Activated T-cell treated with anti-CD3 and anti-CD28 coated beads, Interleukin-2, amount 50 U/mL, for 24 hours (primary cell): Measurements from ENCODE around the gene ZNF487.
"Not testable (repeated sequence)": the region's sequence is repeated elsewhere in the genome, so short reads cannot be mapped to it uniquely, and the experiment has no call there.

Experiments
- DNase-seq: peaks from one replicate; pipeline ENCODE4 v3.0.0-alpha.2; 2020
- H3K27ac Mint-ChIP-seq: 2 replicates; pipeline ENCODE4 v1.8.0; 2020; ENCODE audit warnings: mild to moderate bottlenecking, mixed read lengths
- H3K27me3 Mint-ChIP-seq: 2 replicates; pipeline ENCODE4 v1.8.0; 2020; ENCODE audit warnings: mixed read lengths
- H3K36me3 Mint-ChIP-seq: 2 replicates; pipeline ENCODE4 v1.8.0; 2020; ENCODE audit warnings: low read depth, mixed read lengths
- H3K4me1 Mint-ChIP-seq: 2 replicates; pipeline ENCODE4 v1.8.0; 2020; ENCODE audit warnings: low read depth, mixed read lengths
- H3K4me3 Mint-ChIP-seq: 2 replicates; pipeline ENCODE4 v1.8.0; 2020; ENCODE audit warnings: mild to moderate bottlenecking, moderate library complexity, mixed read lengths
- H3K9me3 Mint-ChIP-seq: 2 replicates; pipeline ENCODE4 v1.8.0; 2020; ENCODE audit warnings: mixed read lengths

ZNF487 gene

GRCh38 chr10:43436291-43437140 lies at the start of gene ZNF487:
Gene ZNF487, plus strand, starts transcription at chr10:43437111. Its CDS starts 38,703 bp downstream, at chr10:43475814.
- peak; percentile 94 for DNase-seq
- Mint-ChIP-seq H3K27ac (peak within 1 kb of the TSS; percentile 95), H3K9me3 (no peaks in the 10 kb centered on the region), H3K4me1 (peaks cover 24% of the 10 kb centered on the region), H3K27me3 (no peaks in the 10 kb centered on the region), H3K4me3 (peak within 1 kb of the TSS; percentile 93), H3K36me3 (peaks cover 11% of the 10 kb centered on the region)

- Mint-ChIP-seq H3K27me3 (no peaks in the 10 kb centered on the region), H3K9me3 (no peaks in the 10 kb centered on the region), H3K4me1 (peaks cover 52% of the 10 kb centered on the region), H3K36me3 (peaks cover 80% of the 10 kb centered on the region), H3K4me3 (no peak overlapping the region), H3K27ac (peak overlapping the region; percentile 75)
- no peak for DNase-seq
These were observed 49.3 kb upstream of the ZNF487 start for GRCh38 chr10:43387678-43388032.

GRCh38 chr10:43389867-43390266 lies 47.0 kb upstream of the ZNF487 start:
- no peak for DNase-seq
- Mint-ChIP-seq H3K4me1 (peaks cover 72% of the 10 kb centered on the region), H3K36me3 (peaks cover 99% of the 10 kb centered on the region), H3K4me3 (no peak overlapping the region), H3K9me3 (no peaks in the 10 kb centered on the region), H3K27ac (peak overlapping the region; percentile 97), H3K27me3 (no peaks in the 10 kb centered on the region)

GRCh38 chr10:43390333-43390732 lies 46.6 kb upstream of the ZNF487 start:
- Mint-ChIP-seq H3K36me3 (peaks cover 100% of the 10 kb centered on the region), H3K4me3 (no peak overlapping the region), H3K27ac (peak overlapping the region; percentile 97), H3K27me3 (no peaks in the 10 kb centered on the region), H3K4me1 (peaks cover 76% of the 10 kb centered on the region), H3K9me3 (no peaks in the 10 kb centered on the region)
- DNase-seq, result no peak

- H3K4me3 Mint-ChIP-seq, result no peak overlapping the region
- H3K4me1 Mint-ChIP-seq, result peaks cover 80% of the 10 kb centered on the region
- DNase-seq, result no peak
These were observed 46.2 kb upstream of the ZNF487 start for GRCh38 chr10:43390759-43391158.

DNA sequence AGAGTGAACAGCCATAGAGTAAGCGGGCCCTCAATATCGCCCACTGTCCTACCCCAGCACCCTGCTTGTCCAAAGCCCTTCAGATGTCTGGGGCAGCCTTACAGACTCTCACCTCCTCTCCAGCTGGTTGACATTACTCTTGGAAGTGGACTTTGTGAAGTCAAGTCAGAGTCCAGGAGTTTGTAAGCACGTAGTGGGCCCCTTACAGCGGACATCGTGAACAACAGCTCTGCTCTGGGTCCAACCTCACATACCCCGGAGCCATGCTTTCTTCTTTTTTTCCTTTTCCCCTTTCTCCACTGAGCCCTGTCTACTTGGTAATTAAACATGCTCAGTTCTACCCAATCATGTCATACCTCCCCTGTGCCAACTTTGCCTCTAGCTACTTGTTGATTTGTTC lies 45.4 kb upstream of the ZNF487 start:
- peaks cover 100% of the 10 kb centered on the region for H3K36me3 Mint-ChIP-seq
- H3K4me3 Mint-ChIP-seq, result no peak overlapping the region
- no peaks in the 10 kb centered on the region for H3K27me3 Mint-ChIP-seq
- H3K9me3 Mint-ChIP-seq, result no peaks in the 10 kb centered on the region
- H3K4me1 Mint-ChIP-seq, result peaks cover 78% of the 10 kb centered on the region
- peak overlapping the region; percentile 97 for H3K27ac Mint-ChIP-seq
- no peak for DNase-seq

More at GRCh38 chr10:43390759-43391158, 46.2 kb upstream of the ZNF487 start:
- no peaks in the 10 kb centered on the region for H3K27me3 Mint-ChIP-seq
- H3K36me3 Mint-ChIP-seq, result peaks cover 100% of the 10 kb centered on the region
- H3K9me3 Mint-ChIP-seq, result no peaks in the 10 kb centered on the region
- peak overlapping the region; percentile 97 for H3K27ac Mint-ChIP-seq

DNA sequence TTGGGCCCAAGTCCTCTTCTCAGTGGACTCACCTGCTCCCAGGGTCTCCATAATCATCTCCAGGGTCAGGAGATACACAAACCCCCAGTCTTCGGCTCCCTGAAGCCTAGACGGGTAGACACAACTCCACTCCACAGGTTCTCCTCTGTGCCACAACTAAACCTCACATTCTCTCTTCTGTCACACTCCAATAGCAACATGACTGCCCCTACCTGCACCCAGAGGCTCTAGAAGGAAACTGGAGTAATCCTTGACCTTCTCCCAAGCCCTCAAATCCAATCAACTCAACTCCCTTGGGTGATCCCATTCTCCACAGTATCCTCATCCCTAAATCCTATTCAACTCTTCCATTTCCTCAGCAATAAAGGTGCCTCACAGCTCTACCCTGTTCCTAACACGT lies 44.2 kb upstream of the ZNF487 start:
- H3K27ac Mint-ChIP-seq, result peak overlapping the region; percentile 97

GRCh38 chr10:43393186-43393585 lies 43.7 kb upstream of the ZNF487 start:
- not testable (repeated sequence) for H3K27me3 Mint-ChIP-seq
- peak overlapping the region; percentile 2 for H3K4me3 Mint-ChIP-seq

More for the DNA sequence above, 44.2 kb upstream of the ZNF487 start:
- Mint-ChIP-seq H3K36me3 (peaks cover 95% of the 10 kb centered on the region), H3K27me3 (no peaks in the 10 kb centered on the region), H3K4me3 (peak overlapping the region; percentile 2), H3K4me1 (peaks cover 69% of the 10 kb centered on the region), H3K9me3 (no peaks in the 10 kb centered on the region)
- DNase-seq, result no peak

DNA sequence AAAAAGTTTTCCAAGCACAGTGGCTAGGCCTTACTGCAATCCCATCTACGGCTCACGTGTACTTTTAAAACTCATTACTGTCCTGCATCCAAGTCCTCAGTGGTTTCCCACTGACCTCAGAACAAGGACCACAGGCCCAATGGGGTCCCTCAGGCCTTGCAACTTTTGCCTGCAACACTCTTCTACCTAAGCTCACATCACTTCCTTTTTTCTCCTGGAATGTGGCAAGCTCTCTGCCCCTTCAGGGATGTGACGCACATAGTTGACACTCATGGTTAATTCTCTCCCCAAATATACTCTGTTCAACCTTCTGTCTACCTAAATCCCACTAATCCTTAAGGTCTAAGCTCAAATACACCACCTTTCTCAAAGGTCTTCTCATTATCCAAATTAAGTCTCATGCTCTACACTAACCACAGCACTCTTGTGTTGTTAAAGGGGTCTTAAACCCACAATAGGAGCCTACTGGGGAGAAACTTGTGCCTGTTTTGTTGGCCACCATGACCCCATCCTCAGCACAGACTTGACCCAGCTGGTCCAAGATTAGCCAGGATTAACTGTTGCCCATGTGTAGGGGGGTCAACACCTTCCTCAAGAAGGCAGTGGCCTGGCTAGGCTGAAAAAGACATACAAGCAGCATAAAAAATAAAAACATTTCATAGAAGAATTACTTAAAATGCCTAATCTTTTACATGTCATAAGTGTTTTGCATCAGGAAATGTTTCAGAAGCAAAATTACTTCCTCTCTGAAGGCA lies 43.1 kb upstream of the ZNF487 start:
- no peak for DNase-seq
- no peaks in the 10 kb centered on the region for H3K9me3 Mint-ChIP-seq
- peaks cover 95% of the 10 kb centered on the region for H3K36me3 Mint-ChIP-seq
- peak overlapping the region; percentile 11 for H3K4me3 Mint-ChIP-seq
- H3K27me3 Mint-ChIP-seq, result no peaks in the 10 kb centered on the region
- H3K4me1 Mint-ChIP-seq, result peaks cover 68% of the 10 kb centered on the region
- peak overlapping the region; percentile 97 for H3K27ac Mint-ChIP-seq

More at GRCh38 chr10:43393186-43393585, 43.7 kb upstream of the ZNF487 start:
- not testable (repeated sequence) for H3K9me3 Mint-ChIP-seq, DNase-seq
- H3K4me1 Mint-ChIP-seq, result peaks cover 68% of the 10 kb centered on the region
- peak overlapping the region; percentile 97 for H3K27ac Mint-ChIP-seq
- H3K36me3 Mint-ChIP-seq, result peaks cover 95% of the 10 kb centered on the region

- H3K9me3 Mint-ChIP-seq, result no peaks in the 10 kb centered on the region
- H3K27ac Mint-ChIP-seq, result peak overlapping the region; percentile 97
- H3K27me3 Mint-ChIP-seq, result no peaks in the 10 kb centered on the region
- no peak for DNase-seq
- peaks cover 70% of the 10 kb centered on the region for H3K4me1 Mint-ChIP-seq
- H3K36me3 Mint-ChIP-seq, result peaks cover 95% of the 10 kb centered on the region
- H3K4me3 Mint-ChIP-seq, result peak overlapping the region; percentile 99
These were observed 42.0 kb upstream of the ZNF487 start for GRCh38 chr10:43394868-43395267.

DNA sequence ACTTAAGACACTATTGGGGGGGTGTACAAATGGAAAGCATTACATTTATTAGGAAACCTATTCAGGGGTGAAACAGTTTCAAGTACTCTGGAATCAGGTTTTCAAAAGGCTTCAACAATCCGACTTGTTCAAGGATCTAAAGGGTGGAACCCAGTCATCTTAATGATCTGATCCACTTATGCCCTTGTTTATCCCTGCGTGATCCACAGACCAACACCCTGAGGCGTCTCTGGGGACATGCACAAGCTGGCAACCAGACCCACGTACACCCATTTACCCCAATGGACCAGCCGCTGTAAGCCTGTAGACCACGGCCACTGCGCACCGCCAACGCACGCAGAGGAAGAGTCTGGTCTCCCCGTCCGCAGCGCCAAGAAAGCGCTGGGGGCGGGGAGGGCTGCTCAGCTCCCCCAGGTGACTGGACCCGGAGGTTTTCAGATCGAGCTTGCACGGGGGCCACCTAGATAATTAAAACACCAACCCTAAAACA lies 41.3 kb upstream of the ZNF487 start:
- no peaks in the 10 kb centered on the region for H3K9me3 Mint-ChIP-seq
- peak overlapping the region; percentile 99 for H3K4me3 Mint-ChIP-seq
- H3K36me3 Mint-ChIP-seq, result peaks cover 95% of the 10 kb centered on the region
- DNase-seq, result peak; percentile 66
- H3K27ac Mint-ChIP-seq, result peak overlapping the region; percentile 97
- peaks cover 70% of the 10 kb centered on the region for H3K4me1 Mint-ChIP-seq
- H3K27me3 Mint-ChIP-seq, result no peaks in the 10 kb centered on the region

DNA sequence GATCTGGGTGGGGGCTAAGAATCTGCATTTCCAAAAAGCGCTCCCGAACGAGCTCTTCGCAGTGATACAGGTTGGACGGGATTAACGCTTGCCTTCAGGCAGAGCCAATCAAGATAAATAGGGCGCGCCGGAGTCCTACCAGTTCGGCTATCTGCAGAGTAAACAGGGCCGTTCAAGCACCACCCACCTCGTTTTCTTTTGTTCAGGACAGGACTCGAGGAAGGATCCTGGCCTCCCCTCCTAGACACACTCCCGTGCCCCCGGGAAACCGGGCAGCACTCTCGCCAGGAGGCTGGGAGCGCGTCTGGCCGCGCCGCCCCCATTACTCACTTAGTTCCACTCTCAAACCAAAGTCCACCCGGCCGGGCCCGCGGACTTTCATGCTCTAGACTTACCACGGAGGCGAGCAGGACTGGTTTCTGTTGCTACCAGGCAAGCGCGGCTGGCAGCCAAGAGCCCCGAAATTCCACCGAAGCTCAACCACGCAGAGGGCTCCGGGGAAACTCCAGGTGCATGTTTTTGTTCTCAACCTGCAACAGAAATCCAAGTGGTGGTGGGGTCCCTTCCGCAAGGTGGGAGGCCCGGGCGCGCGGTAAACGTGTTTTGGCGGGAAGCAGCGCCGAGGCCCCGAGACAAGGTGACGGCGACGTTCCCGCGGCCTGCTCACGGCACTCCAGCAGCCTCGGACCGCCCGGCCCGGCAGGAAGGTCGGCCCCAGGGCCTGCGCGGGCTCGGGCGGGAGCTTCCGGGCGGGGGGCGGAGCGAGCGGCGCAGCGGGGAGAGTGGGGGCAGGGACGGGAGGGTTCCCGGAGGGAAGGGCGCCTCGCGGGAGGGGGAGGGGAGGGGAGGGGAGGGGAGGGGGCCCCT lies 40.6 kb upstream of the ZNF487 start:
- H3K36me3 Mint-ChIP-seq, result peaks cover 95% of the 10 kb centered on the region
- H3K27ac Mint-ChIP-seq, result peak overlapping the region; percentile 97
- H3K4me1 Mint-ChIP-seq, result peaks cover 73% of the 10 kb centered on the region

DNA sequence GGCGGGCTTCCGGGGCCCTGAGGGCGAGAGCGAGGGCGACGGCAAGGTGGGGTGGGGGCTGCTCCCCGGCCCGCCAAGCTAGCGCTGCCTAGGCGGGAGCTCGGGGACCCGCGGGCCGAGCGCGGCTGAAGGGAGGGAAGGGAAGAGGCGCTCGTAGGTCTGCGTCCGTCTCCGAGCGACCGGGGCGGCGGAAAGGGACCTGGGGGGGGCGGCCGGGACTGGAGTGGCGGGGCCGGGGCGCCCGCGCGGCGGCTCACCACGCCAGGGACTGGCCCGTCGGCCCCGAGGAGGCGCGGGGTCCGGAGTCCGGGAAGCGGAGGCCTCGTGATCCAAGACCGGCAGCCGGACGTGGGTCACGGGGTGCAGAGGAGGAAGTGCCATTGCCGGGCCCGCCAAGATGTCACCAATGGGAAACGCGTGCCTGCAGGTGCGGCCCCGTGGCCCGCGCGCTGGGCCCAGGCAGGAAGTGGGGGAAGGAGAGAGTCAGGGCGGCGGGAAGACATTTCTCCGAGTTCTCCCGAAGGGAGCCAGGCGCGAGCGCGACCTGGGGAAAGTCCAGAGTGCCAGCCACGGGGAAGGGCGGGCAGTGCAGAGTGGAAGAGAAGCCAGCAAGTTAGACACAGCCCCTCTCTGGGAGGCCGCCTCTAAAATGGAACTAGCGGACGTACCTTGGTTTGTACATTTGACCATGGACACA lies 39.8 kb upstream of the ZNF487 start:
- H3K4me3 Mint-ChIP-seq, result peak overlapping the region; percentile 99
- peaks cover 95% of the 10 kb centered on the region for H3K36me3 Mint-ChIP-seq
- DNase-seq, result peak; percentile 87
- no peaks in the 10 kb centered on the region for H3K9me3 Mint-ChIP-seq
- H3K4me1 Mint-ChIP-seq, result peaks cover 74% of the 10 kb centered on the region
- H3K27ac Mint-ChIP-seq, result peak overlapping the region; percentile 96
- H3K27me3 Mint-ChIP-seq, result no peaks in the 10 kb centered on the region

More for the DNA sequence above, 40.6 kb upstream of the ZNF487 start:
- DNase-seq, result peak; percentile 87
- H3K9me3 Mint-ChIP-seq, result no peaks in the 10 kb centered on the region
- peak overlapping the region; percentile 99 for H3K4me3 Mint-ChIP-seq
- H3K27me3 Mint-ChIP-seq, result no peaks in the 10 kb centered on the region
